GM19239 (cell line): ENCODE results near the gene ZNF444.
A peak's percentile ranks its signal among the peaks of the same experiment; 100 is the strongest.

Experiments
- DNase-seq: peaks from one replicate; pipeline ENCODE4 v3.0.0; 2011; ENCODE audit warnings: low spot score; ENCODE audit not compliant: insufficient read length
- FAIRE-seq: peaks from 2 replicates; lab custom pipeline; 2011; peaks lifted over from hg19 to GRCh38; lab: Jason Lieb, UNC

The ZNF444 gene

GRCh38 chr19:56120371-56121179 is 20.5 kb upstream of the ZNF444 start:
- DNase-seq (peak; percentile 73), FAIRE-seq (peak; percentile 64)

GRCh38 chr19:56121180-56122167 is 19.6 kb upstream of the ZNF444 start, which contains the start of gene ZNF787:
Gene ZNF787 (minus strand): TSS chr19:56121295. CDS start chr19:56103217, 18,078 bp downstream.
- peak; percentile 89 for FAIRE-seq
- DNase-seq, result peak; percentile 97

GRCh38 chr19:56123266-56123891 is 17.7 kb upstream of the ZNF444 start:
- FAIRE-seq, result no peak
- no peak for DNase-seq

DNA sequence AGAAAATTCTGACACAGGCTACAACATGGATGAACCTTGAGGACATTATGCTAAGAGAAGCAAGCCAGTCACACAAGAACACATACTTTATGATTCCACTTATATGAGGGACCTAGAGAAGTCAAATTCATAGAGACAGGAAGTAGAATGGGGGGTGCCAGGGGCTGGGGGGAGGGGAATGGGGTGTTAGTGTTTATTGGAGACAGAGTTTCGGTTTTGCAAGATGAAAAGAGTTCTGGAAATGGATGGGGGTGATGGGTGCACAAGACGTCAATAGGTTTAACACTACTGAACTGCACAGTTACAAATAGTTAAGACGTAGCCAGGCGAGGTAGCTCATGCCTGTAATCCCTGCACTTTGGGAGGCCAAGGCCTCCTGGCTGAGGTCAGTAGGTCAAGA is 16.5 kb upstream of the ZNF444 start:
- DNase-seq, result no peak
- FAIRE-seq, result no peak

DNA sequence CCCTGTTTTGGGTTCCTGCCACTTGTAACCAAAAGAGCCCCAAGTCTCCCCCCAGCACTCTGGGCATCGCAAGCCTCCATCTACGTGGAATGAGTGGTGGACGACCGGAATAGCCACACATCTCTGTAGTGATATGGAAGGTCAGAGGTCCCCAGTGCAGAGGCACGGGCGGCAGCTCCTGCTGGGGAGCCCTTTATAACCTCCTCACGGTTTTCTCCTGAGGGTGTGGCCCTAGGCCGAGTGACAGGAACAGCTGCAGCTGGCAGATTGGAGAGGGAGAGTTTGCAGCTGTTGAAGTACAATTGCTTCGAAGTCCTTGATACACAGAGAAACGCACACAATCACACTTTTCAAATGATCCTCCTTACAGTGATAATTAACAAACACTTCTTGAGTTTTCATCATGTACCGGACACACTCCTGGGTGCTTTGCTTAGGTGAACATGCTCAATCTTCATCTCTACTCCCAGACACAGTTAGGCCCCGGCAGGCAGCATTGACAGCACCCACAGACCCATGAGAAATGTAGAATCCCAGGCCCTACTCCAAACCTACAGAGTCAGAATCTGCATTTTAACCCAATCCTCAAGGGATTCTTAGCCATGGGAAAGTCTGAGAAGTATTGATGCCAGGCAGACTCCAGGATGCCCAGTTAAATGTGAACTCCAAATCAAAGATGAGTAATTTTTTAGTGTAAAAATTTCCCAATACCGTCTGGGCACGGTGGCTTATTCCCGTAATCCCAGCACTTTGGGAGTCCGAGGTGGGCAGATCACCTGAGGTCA is 15.1 kb upstream of the ZNF444 start:
- DNase-seq (no peak), FAIRE-seq (no peak)

GRCh38 chr19:56126983-56127780 is 13.9 kb upstream of the ZNF444 start:
- FAIRE-seq, result no peak
- no peak for DNase-seq

- no peak for DNase-seq
These were observed 11.1 kb upstream of the ZNF444 start for GRCh38 chr19:56130006-56130405.

DNA sequence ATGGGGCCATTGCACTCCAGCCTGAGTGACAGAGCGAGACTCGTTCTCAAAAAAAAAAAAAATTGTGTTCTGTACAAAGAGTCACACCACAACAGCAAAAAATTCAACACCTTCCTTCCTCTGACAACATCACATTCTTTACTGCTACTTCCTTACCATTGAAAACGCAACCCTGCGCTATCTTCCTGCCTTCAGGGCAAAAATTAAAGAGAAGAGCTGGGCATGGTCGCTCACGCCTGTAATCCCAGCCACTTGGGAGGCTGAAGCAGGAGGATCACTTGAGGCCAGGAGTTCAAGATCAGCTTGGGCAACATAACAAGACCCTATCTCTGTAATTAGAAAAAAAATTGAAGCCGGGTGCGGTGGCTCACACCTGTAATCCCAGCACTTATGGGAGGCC is 9.4 kb upstream of the ZNF444 start:
- DNase-seq, result no peak
- FAIRE-seq, result no peak

More at GRCh38 chr19:56130006-56130405, 11.1 kb upstream of the ZNF444 start:
- no peak for FAIRE-seq

- DNase-seq, result no peak
- FAIRE-seq, result no peak
These were observed 8.7 kb upstream of the ZNF444 start for GRCh38 chr19:56132316-56132822.

DNA sequence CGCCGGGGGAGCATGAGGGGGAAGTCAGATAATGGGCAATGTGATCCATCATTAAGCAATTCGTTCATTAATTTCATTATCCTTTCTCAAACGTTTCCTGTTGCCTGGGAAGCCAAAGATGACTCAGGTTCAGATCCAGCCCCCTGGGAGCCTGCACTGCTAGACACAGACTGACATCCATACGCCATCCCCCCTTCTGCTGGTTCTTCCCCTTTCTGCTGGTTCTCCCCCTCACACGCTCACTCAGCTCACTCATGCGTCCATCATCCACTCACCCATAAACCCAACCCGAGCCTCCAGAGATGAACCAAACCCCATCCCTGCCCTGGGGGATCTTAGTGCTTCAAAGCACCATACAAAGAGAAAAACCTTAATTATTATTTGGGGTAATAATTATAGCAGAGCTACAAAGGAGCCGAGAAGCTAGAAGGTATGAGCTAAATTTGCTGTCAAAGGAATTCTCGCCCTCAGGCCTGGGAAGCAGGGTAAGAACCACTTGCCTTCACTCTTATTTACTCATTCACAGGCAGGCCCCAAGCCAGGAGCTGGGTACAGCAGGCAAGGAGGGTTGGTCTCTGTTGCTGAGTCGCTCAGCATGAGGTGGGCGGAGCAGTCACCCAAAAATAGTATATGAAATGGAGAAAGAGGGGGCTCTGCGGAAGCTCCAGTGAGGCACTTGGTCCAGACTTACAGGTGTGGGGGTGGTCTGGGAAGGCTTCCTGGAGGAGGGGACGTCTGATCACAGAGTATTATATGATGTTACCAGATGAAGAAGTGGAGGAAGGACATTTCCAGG is 7.0 kb upstream of the ZNF444 start:
- FAIRE-seq, result no peak

GRCh38 chr19:56134654-56134921 is 6.5 kb upstream of the ZNF444 start:
- no peak for DNase-seq

More for the DNA sequence above, 7.0 kb upstream of the ZNF444 start:
- DNase-seq, result no peak

DNA sequence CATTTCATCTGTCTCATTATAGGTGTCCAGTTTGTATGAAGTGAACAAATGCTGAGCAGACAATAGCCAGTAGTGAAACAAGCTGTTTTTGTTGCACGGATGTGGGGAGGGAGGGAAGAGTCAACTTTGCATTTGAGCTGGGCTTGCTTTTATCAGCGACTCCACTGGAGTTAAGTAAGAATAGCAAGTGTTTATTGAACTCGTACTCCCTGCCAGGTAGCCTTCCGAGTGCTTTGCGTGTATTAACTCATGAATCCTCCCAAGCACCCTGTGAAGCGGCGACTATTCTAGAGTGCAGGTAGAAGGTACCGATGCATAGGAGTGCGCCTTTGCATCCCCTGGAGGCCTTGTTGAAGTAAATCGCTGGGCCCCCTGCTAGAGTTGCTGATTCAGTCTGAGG is 4.7 kb upstream of the ZNF444 start:
- FAIRE-seq, result no peak
- no peak for DNase-seq

More at GRCh38 chr19:56134654-56134921, 6.5 kb upstream of the ZNF444 start:
- no peak for FAIRE-seq

GRCh38 chr19:56137405-56137804 is 3.7 kb upstream of the ZNF444 start:
- FAIRE-seq (no peak), DNase-seq (no peak)

GRCh38 chr19:56138069-56138468 is 3.0 kb upstream of the ZNF444 start:
- FAIRE-seq (no peak), DNase-seq (no peak)

- no peak for DNase-seq
These were observed 1.1 kb upstream of the ZNF444 start for GRCh38 chr19:56139847-56140582.

DNA sequence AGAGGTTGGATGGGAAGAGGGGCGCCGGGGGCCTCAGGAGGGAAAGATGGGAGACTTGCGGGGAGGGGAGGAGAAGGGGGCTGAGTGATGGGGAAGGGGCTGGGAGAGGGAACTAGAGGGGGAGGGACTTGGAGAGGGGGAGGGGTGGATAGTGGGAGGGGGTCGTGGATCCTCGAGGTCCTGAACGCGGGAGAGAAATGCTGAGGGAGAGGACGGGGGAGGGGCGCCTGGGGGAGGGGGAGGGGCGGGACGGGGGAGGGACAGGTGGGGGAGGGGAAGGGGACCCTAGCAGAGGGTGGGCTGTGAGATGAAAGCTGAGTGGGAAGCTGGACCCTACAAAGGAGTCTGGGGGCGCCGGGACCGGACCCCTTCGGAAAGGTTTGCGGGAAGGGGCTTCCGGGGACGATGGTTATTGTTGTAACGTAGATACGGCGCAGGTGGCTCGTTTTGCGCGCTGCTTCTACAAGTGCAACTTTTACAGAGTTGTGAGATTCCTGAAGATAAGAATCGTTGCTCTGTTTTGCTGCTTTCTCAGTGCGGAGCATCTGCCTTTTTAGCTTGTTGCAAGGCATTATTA is 418 bp downstream of the ZNF444 start:
- DNase-seq (peak; percentile 57), FAIRE-seq (no peak)

More at GRCh38 chr19:56139847-56140582, 1.1 kb upstream of the ZNF444 start:
- no peak for FAIRE-seq
